Fibroblast of mammary gland (primary cell): Measurements from ENCODE around the gene DNAJC8.

Source experiments
- DNase-seq: peaks from one replicate; pipeline ENCODE4 v3.0.0-alpha.2; 2010; ENCODE audit warnings: low read depth
- H3K4me3 ChIP-seq: 2 replicates; pipeline ENCODE4 v1.5.1; 2011; ENCODE audit warnings: low read depth, mild to moderate bottlenecking, low read length, moderate library complexity; ENCODE audit not compliant: control insufficient read depth
- CTCF ChIP-seq: conservative IDR thresholded peaks from 2 replicates; pipeline ENCODE4 v1.5.1; 2011; ENCODE audit warnings: low read depth, low read length, inconsistent platforms; ENCODE audit not compliant: control insufficient read depth, insufficient read depth

Gene DNAJC8

GRCh38 chr1:28244549-28245251 lies 11.9 kb upstream of the DNAJC8 start:
- DNase-seq: no peak
- TF ChIP-seq CTCF: no peak
- H3K4me3 ChIP-seq: no peak overlapping the region

- no peak overlapping the region for H3K4me3 ChIP-seq
- no peak for DNase-seq
- no peak for TF ChIP-seq CTCF
Measured at GRCh38 chr1:28243685-28244311, 11.0 kb upstream of the DNAJC8 start.

GRCh38 chr1:28241638-28242241 lies 8.9 kb upstream of the DNAJC8 start:
- TF ChIP-seq CTCF: no peak
- H3K4me3 ChIP-seq: no peak overlapping the region
- DNase-seq: no peak

- no peak for TF ChIP-seq CTCF
- DNase-seq: no peak
- no peak overlapping the region for H3K4me3 ChIP-seq
Measured at GRCh38 chr1:28240024-28240423, 7.2 kb upstream of the DNAJC8 start.

- no peak for DNase-seq
- no peak for TF ChIP-seq CTCF
- no peak overlapping the region for H3K4me3 ChIP-seq
Measured at GRCh38 chr1:28239004-28239403, 6.2 kb upstream of the DNAJC8 start.

GRCh38 chr1:28236656-28237322 lies 4.0 kb upstream of the DNAJC8 start:
- no peak for TF ChIP-seq CTCF
- DNase-seq: no peak

More at GRCh38 chr1:28236656-28237322, 4.0 kb upstream of the DNAJC8 start:
- peak overlapping the region; percentile 98 for H3K4me3 ChIP-seq
